GM12891 (cell line): Measurements from ENCODE around the gene GSAP.
A peak's percentile ranks its signal among the peaks of the same experiment; 100 is the strongest.
"Not testable (repeated sequence)": the region's sequence is repeated elsewhere in the genome, so short reads cannot be mapped to it uniquely, and the experiment has no call there.

Experiments used
- DNase-seq: peaks from one replicate; pipeline ENCODE4 v3.0.0; 2011; ENCODE audit warnings: low spot score; ENCODE audit not compliant: insufficient read length
- FAIRE-seq: peaks from 2 replicates; lab custom pipeline; 2011; peaks lifted over from hg19 to GRCh38; lab: Jason Lieb, UNC
- PAX5 ChIP-seq: IDR thresholded peaks from 2 replicates; pipeline ENCODE4 v1.6.1; 2011; ENCODE audit warnings: low read length, moderate library complexity, mild to moderate bottlenecking; ENCODE audit not compliant: insufficient read depth, severe bottlenecking
- POLR2A ChIP-seq: IDR thresholded peaks from 2 replicates; pipeline ENCODE4 v1.6.1; 2011; ENCODE audit warnings: low read depth, low read length, control low read depth
- POLR2AphosphoS5 ChIP-seq: IDR thresholded peaks from 2 replicates; pipeline ENCODE4 v1.6.1; 2011; ENCODE audit warnings: low read depth, low read length, control low read depth
- POU2F2 ChIP-seq: IDR thresholded peaks from 2 replicates; pipeline ENCODE4 v1.6.1; 2011; ENCODE audit warnings: low read depth, mild to moderate bottlenecking, control low read depth, low read length, moderate library complexity
- SPI1 ChIP-seq: IDR thresholded peaks from 2 replicates; pipeline ENCODE4 v1.6.1; 2011; ENCODE audit warnings: low read depth, low read length, control low read depth
- TAF1 ChIP-seq: IDR thresholded peaks from 2 replicates; pipeline ENCODE4 v1.6.1; 2011; ENCODE audit warnings: low read depth, low read length, control low read depth

The GSAP gene

GRCh38 chr7:77351539-77352004, 64.6 kb downstream of the GSAP start:
- TF ChIP-seq POLR2A, result 0 out of 2 replicates have a peak, but pooled peaks have one; percentile 59
- TF ChIP-seq PAX5, result no peak
- TF ChIP-seq POLR2AphosphoS5, result peak; percentile 57
- peak; percentile 72 for TF ChIP-seq SPI1
- TF ChIP-seq POU2F2, result peak; percentile 89
- TF ChIP-seq TAF1, result 0 out of 2 replicates have a peak, but pooled peaks have one; percentile 34
- DNase-seq, result peak; percentile 33
- peak; percentile 97 for FAIRE-seq

GRCh38 chr7:77349141-77349540, 67.0 kb downstream of the GSAP start:
- DNase-seq, result no peak
- no peak for FAIRE-seq

GRCh38 chr7:77348371-77348813, 67.8 kb downstream of the GSAP start:
- FAIRE-seq (no peak), DNase-seq (no peak)
- TF ChIP-seq POLR2AphosphoS5 (no peak), SPI1 (no peak), POU2F2 (no peak)

More at GRCh38 chr7:77349141-77349540, 67.0 kb downstream of the GSAP start:
- TF ChIP-seq POLR2A (no peak), POLR2AphosphoS5 (no peak), TAF1 (no peak), PAX5 (no peak), SPI1 (no peak), POU2F2 (no peak)

- TF ChIP-seq POU2F2, result no peak
- TF ChIP-seq POLR2AphosphoS5, result no peak
- no peak for TF ChIP-seq PAX5
- TF ChIP-seq TAF1, result no peak
- TF ChIP-seq POLR2A, result no peak
- DNase-seq, result no peak
- FAIRE-seq, result no peak
Measured at GRCh38 chr7:77346441-77346840, 69.7 kb downstream of the GSAP start.

- not testable (repeated sequence) for FAIRE-seq, DNase-seq
Measured at GRCh38 chr7:77345426-77345825, 70.7 kb downstream of the GSAP start.

GRCh38 chr7:77339726-77340125, 76.4 kb downstream of the GSAP start:
- no peak for DNase-seq
- TF ChIP-seq SPI1 (no peak), POLR2AphosphoS5 (no peak), POU2F2 (no peak), POLR2A (no peak), PAX5 (no peak), TAF1 (no peak)
- no peak for FAIRE-seq

- DNase-seq, result no peak
- no peak for FAIRE-seq
- TF ChIP-seq POLR2A (no peak), POLR2AphosphoS5 (no peak), POU2F2 (no peak), TAF1 (no peak), PAX5 (no peak), SPI1 (no peak)
Measured at GRCh38 chr7:77338883-77339629, 77.1 kb downstream of the GSAP start.

- TF ChIP-seq SPI1 (peak; percentile 13; the same call in 1 of the 2 replicates), POU2F2 (no peak)
- FAIRE-seq (peak; percentile 9), DNase-seq (no peak)
Measured at GRCh38 chr7:77338260-77338659, 77.9 kb downstream of the GSAP start.

- FAIRE-seq (no peak), DNase-seq (no peak)
- TF ChIP-seq POLR2AphosphoS5, result no peak
- no peak for TF ChIP-seq PAX5
- no peak for TF ChIP-seq SPI1
- TF ChIP-seq POLR2A, result no peak
Measured at GRCh38 chr7:77337456-77337990, 78.6 kb downstream of the GSAP start.

- TF ChIP-seq POU2F2, result no peak
- no peak for TF ChIP-seq POLR2A
- no peak for TF ChIP-seq PAX5
- no peak for TF ChIP-seq POLR2AphosphoS5
- TF ChIP-seq TAF1, result no peak
- FAIRE-seq (no peak), DNase-seq (no peak)
Measured at GRCh38 chr7:77335581-77335980, 80.6 kb downstream of the GSAP start.

- DNase-seq, FAIRE-seq: not testable (repeated sequence)
Measured at GRCh38 chr7:77334039-77334438, 82.1 kb downstream of the GSAP start.
